ENCODE data around the gene MAN1B1. TPM values are rescaled to one million over a fixed set of nuclear protein-coding genes. Genes with fewer than 3 reads are reported as not detected.

The MAN1B1 gene
- total RNA-seq, 1 donor from 2014 or later: 24.6 TPM

DNA sequence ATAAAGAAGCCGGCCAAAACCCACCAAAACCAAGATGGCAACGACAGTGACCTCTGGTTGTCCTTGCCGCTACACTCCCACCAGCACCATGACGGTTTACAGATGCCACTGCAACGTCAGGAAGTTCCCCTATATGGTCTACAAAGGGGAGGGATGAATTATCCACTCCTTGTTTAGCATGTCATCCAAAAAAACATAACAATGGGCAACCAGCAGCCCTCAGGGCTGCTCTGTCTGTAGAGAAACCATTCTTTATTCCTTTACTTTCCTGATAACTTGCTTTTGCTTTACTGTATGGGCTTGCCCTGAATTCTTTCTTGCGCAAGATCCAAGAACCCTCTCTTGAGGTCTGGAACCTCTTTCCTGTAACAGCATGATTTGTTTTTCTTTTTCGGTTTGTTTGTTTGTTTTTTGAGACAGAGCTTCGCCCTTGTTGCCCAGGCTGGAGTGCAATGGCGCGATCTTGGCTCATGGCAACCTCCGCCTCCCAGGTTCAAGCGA is 11.5 kb upstream of the MAN1B1 start:
- H3K36me3 ChIP-seq: no peaks in the 10 kb centered on the region
- no peak overlapping the region for H2AFZ ChIP-seq (replicated peaks)
- no peaks in the 10 kb centered on the region for H3K36me3 Mint-ChIP-seq
- H3F3A ChIP-seq (ENCODE audit: low read depth): peaks cover 32% of the 10 kb centered on the region
- peaks cover 21% of the 10 kb centered on the region for H4K20me1 ChIP-seq (ENCODE audit: low read depth)
- H3K4me1 Mint-ChIP-seq: peaks cover 11% of the 10 kb centered on the region
- no peak overlapping the region for H3K4me2 ChIP-seq
- H3K9ac ChIP-seq: no peak overlapping the region
- no peak overlapping the region for H3K27ac ChIP-seq
- H3K27me3 Mint-ChIP-seq (ENCODE audit: insufficient read depth, low read depth): peaks cover 51% of the 10 kb centered on the region
- H3K4me1 ChIP-seq: peaks cover 13% of the 10 kb centered on the region
- DNase-seq (ENCODE audit: low spot score): no peak
- no peak for TF ChIP-seq EZH2 (IDR thresholded peaks at IDR 0.05)
- TF ChIP-seq, protein P1, sequence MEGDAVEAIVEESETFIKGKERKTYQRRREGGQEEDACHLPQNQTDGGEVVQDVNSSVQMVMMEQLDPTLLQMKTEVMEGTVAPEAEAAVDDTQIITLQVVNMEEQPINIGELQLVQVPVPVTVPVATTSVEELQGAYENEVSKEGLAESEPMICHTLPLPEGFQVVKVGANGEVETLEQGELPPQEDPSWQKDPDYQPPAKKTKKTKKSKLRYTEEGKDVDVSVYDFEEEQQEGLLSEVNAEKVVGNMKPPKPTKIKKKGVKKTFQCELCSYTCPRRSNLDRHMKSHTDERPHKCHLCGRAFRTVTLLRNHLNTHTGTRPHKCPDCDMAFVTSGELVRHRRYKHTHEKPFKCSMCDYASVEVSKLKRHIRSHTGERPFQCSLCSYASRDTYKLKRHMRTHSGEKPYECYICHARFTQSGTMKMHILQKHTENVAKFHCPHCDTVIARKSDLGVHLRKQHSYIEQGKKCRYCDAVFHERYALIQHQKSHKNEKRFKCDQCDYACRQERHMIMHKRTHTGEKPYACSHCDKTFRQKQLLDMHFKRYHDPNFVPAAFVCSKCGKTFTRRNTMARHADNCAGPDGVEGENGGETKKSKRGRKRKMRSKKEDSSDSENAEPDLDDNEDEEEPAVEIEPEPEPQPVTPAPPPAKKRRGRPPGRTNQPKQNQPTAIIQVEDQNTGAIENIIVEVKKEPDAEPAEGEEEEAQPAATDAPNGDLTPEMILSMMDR (IDR thresholded peaks at IDR 0.05): no peak
- TF ChIP-seq EZH2phosphoT487 (IDR thresholded peaks at IDR 0.05): no peak
- no peaks in the 10 kb centered on the region for H3K9me3 ChIP-seq (ENCODE audit: low read depth)
- H3K79me2 ChIP-seq (ENCODE audit: low read depth): no peaks in the 10 kb centered on the region
- no peak overlapping the region for H3K27ac Mint-ChIP-seq
- H3K27me3 ChIP-seq: peaks cover 80% of the 10 kb centered on the region
- no peak overlapping the region for H3K4me3 ChIP-seq
- H3K9me3 Mint-ChIP-seq: no peaks in the 10 kb centered on the region
- H3K4me3 Mint-ChIP-seq: no peak overlapping the region

DNA sequence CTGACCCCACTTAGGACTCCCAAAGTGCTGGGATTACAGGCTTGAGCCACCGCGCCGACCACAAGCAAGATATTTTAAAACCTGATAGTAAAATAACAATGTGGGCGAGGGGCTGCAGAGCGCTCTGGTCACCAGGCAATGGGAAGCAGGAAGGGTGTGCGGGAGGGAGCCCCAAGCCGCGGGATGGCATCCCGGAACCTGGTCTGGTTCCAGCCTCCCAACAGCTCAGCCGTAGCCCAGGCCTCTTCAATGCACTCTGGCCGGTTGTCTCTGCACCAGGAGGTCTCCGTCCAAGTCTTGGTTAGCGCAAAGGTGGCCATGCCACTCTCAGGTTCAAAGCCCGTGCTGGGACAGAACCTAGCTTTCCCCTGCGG is 10.2 kb upstream of the MAN1B1 start:
- Mint-ChIP-seq H3K4me3 (peak overlapping the region; percentile 77), H3K4me1 (peaks cover 5% of the 10 kb centered on the region), H3K27me3 (ENCODE audit: insufficient read depth, low read depth) (peaks cover 46% of the 10 kb centered on the region), H3K27ac (no peak overlapping the region), H3K9me3 (no peaks in the 10 kb centered on the region), H3K36me3 (no peaks in the 10 kb centered on the region)
- H3K4me2 ChIP-seq: peak overlapping the region; percentile 79
- H3K4me1 ChIP-seq: peaks cover 7% of the 10 kb centered on the region
- DNase-seq (ENCODE audit: low spot score): no peak
- H3K9me3 ChIP-seq (ENCODE audit: low read depth): no peaks in the 10 kb centered on the region
- no peak overlapping the region for H3K9ac ChIP-seq
- H2AFZ ChIP-seq (replicated peaks): no peak overlapping the region
- no peak overlapping the region for H3K27ac ChIP-seq
- TF ChIP-seq, protein P1 (IDR thresholded peaks at IDR 0.05): no peak
- peak; percentile 74 for TF ChIP-seq EZH2 (IDR thresholded peaks at IDR 0.05)
- peak; percentile 60 for TF ChIP-seq EZH2phosphoT487 (IDR thresholded peaks at IDR 0.05)
- no peak overlapping the region for H3K4me3 ChIP-seq
- peaks cover 22% of the 10 kb centered on the region for H3F3A ChIP-seq (ENCODE audit: low read depth)
- H4K20me1 ChIP-seq (ENCODE audit: low read depth): peaks cover 21% of the 10 kb centered on the region
- peaks cover 86% of the 10 kb centered on the region for H3K27me3 ChIP-seq
- no peaks in the 10 kb centered on the region for H3K36me3 ChIP-seq
- H3K79me2 ChIP-seq (ENCODE audit: low read depth): no peaks in the 10 kb centered on the region

DNA sequence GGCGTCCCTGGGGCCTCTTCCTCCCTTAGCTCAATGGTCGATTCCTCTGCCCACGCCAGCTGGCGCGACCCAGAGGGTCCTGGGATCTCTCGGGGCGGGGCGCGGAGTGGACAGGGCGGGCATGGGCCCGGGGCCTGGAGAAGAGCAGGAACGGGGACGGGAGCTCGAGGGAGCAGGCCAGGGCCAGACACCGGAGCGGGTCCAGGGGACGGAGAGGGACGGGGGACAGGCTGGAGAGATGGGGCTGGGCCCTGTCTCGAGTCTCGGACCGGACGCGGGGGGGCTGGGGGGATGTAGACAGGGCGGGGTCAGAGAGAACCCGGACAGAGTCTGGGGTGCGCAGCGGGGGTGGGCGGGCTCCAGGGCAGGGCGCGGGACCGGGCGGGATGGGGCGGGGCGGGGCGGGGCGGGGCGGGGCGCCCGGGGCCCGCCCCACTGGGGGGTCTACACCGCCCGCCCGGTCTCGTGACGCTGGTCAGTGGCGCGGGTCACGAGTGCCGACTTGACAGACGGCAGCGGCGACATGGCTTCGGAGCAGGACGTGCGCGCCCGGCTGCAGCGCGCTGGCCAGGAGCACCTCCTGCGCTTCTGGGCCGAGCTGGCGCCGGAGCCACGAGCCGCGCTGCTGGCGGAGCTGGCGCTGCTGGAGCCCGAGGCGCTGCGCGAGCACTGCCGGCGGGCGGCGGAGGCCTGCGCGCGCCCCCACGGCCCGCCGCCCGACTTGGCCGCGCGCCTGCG is 9.6 kb upstream of the MAN1B1 start, which contains the start of gene UAP1L1:
Gene UAP1L1, plus strand, starts transcription at position 508 of the 738 bp plus-strand sequence. Its CDS starts 16 bp downstream, at position 524.
- no peaks in the 10 kb centered on the region for H3K36me3 Mint-ChIP-seq
- no peaks in the 10 kb centered on the region for H3K9me3 Mint-ChIP-seq
- no peak within 1 kb of the TSS for H3K9ac ChIP-seq
- H3K36me3 ChIP-seq: no peaks in the 10 kb centered on the region
- peak within 1 kb of the TSS; percentile 77 for H3K4me3 Mint-ChIP-seq
- peak within 1 kb of the TSS; percentile 44 for H3K4me3 ChIP-seq
- H3K27ac ChIP-seq: no peak within 1 kb of the TSS
- H3K9me3 ChIP-seq (ENCODE audit: low read depth): no peaks in the 10 kb centered on the region
- H3K27me3 ChIP-seq: peaks cover 86% of the 10 kb centered on the region
- no peaks in the 10 kb centered on the region for H3K79me2 ChIP-seq (ENCODE audit: low read depth)
- peaks cover 20% of the 10 kb centered on the region for H3F3A ChIP-seq (ENCODE audit: low read depth)
- peak within 1 kb of the TSS; percentile 79 for H3K4me2 ChIP-seq
- H3K4me1 Mint-ChIP-seq: peaks cover 5% of the 10 kb centered on the region
- H3K27me3 Mint-ChIP-seq (ENCODE audit: insufficient read depth, low read depth): peaks cover 48% of the 10 kb centered on the region
- peaks cover 21% of the 10 kb centered on the region for H4K20me1 ChIP-seq (ENCODE audit: low read depth)
- no peak within 1 kb of the TSS for H3K27ac Mint-ChIP-seq
- DNase-seq (ENCODE audit: low spot score): peak; percentile 75
- H3K4me1 ChIP-seq: peaks cover 7% of the 10 kb centered on the region
- peak; percentile 11 for TF ChIP-seq EZH2phosphoT487 (IDR thresholded peaks at IDR 0.05)
- TF ChIP-seq, protein P1 (IDR thresholded peaks at IDR 0.05): no peak
- no peak within 1 kb of the TSS for H2AFZ ChIP-seq (replicated peaks)
